Smooth muscle cell (in vitro differentiated cells): ENCODE results near the gene RBMS2. TPM values are rescaled to one million over a fixed set of nuclear protein-coding genes. Genes with fewer than 3 reads are reported as not detected.

Experiments used
- DNase-seq: peaks from one replicate; lab custom pipeline; 2025; ENCODE audit not compliant: unreplicated experiment; lab: John Stamatoyannopoulos, UW
- H2AFZ ChIP-seq: fragments of 200-600 bp; sonication (generic); 2 replicates; pipeline ENCODE4 v1.6.0; 2016; ENCODE audit warnings: antibody characterized with exemption, low read depth, mild to moderate bottlenecking
- H3F3A ChIP-seq: fragments of 200-600 bp; sonication (generic); 2 replicates; pipeline ENCODE4 v1.6.0; 2017; ENCODE audit warnings: antibody characterized with exemption, low read depth
- H3K27ac ChIP-seq: fragments of 200-600 bp; sonication (generic); 2 replicates; pipeline ENCODE4 v1.5.1; 2016; ENCODE audit warnings: low read depth, mild to moderate bottlenecking
- H3K27me3 ChIP-seq: fragments of 200-600 bp; sonication (generic); 2 replicates; pipeline ENCODE4 v1.6.1; 2016; ENCODE audit warnings: low read depth, mild to moderate bottlenecking
- H3K36me3 ChIP-seq: fragments of 200-600 bp; sonication (generic); 2 replicates; pipeline ENCODE4 v1.5.1; 2016; ENCODE audit warnings: low read depth
- H3K4me1 ChIP-seq: fragments of 200-600 bp; sonication (generic); 2 replicates; pipeline ENCODE4 v1.5.1; 2016; ENCODE audit warnings: low read depth
- H3K4me2 ChIP-seq: fragments of 200-600 bp; sonication (generic); 2 replicates; pipeline ENCODE4 v1.6.0; 2016; ENCODE audit warnings: mild to moderate bottlenecking
- H3K4me3 ChIP-seq: fragments of 200-600 bp; sonication (generic); 2 replicates; pipeline ENCODE4 v1.5.1; 2016; ENCODE audit warnings: mild to moderate bottlenecking
- H3K79me2 ChIP-seq: fragments of 200-600 bp; sonication (generic); 2 replicates; pipeline ENCODE4 v1.6.0; 2016; ENCODE audit warnings: low read depth, mild to moderate bottlenecking
- H3K9ac ChIP-seq: fragments of 200-600 bp; sonication (generic); 2 replicates; pipeline ENCODE4 v1.6.0; 2016; ENCODE audit warnings: low read depth
- H3K9me3 ChIP-seq: fragments of 200-600 bp; sonication (generic); replicated peaks from 2 replicates; pipeline ENCODE4 v1.5.1; 2016; ENCODE audit warnings: low read depth
- H4K20me1 ChIP-seq: fragments of 200-600 bp; sonication (generic); 2 replicates; pipeline ENCODE4 v1.6.0; 2016; ENCODE audit warnings: low read depth
- CTCF ChIP-seq: fragments of 200-600 bp; sonication (generic); IDR thresholded peaks from 2 replicates; pipeline ENCODE4 v1.5.1; 2017; ENCODE audit warnings: borderline replicate concordance, mild to moderate bottlenecking, antibody characterized with exemption; ENCODE audit not compliant: insufficient read depth, poor library complexity, severe bottlenecking
- WGBS: methylation state at CpG from one replicate; pipeline ENCODE4 v1.1.7; 2016; ENCODE audit warnings: low lambda C conversion rate; 5-methylcytosine and 5-hydroxymethylcytosine counted together
- polyA plus RNA-seq: library from polyadenylated mRNA; unstranded; fragments of >200 nt; fragmentation: Nextera tagmentation; extraction: Ambion mirVana; gene quantifications from 2 replicates; pipeline ENCODE4 v1.2.1, GENCODE V29; 2016
- total RNA-seq: library from RNA; depleted of rRNA; stranded (reverse); fragments of >200 nt; gene quantifications from 2 replicates; pipeline ENCODE4 v1.2.3, GENCODE V29; 2014

RBMS2 gene
- total and polyA plus RNA-seq, 2 experiments from 2014 or later: 16.8 to 20.6 TPM

DNA sequence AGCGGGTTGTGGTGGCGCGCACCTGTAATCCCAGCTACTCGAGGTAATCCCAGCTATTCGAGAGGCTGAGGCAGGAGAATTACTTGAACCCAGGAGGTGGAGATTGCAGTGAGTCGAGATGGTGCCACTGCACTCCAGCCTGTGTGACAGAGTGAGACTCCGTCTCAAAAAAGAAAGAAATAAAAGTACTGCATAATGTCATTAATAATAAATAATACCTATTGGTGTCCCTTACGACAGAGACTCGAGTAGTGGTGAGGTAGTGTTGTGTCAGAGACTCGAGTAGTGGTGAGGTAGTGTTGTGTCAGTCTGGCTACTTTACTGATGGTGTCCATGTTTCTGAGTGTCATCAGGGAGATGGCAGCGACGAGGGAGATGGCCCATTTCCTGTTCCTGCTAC lies 34.9 kb upstream of the RBMS2 start:
- no peak overlapping the region for H2AFZ ChIP-seq
- no peaks in the 10 kb centered on the region for H3K79me2 ChIP-seq
- no peaks in the 10 kb centered on the region for H3K36me3 ChIP-seq
- no peak overlapping the region for H3K4me3 ChIP-seq
- H3K9me3 ChIP-seq: no peaks in the 10 kb centered on the region
- H3F3A ChIP-seq: no peaks in the 10 kb centered on the region
- 81% methylated on average over 12 of the region's 12 CpGs for WGBS
- peaks cover 63% of the 10 kb centered on the region for H3K27me3 ChIP-seq
- no peak for DNase-seq
- H3K27ac ChIP-seq: no peak overlapping the region
- TF ChIP-seq CTCF: no peak
- no peaks in the 10 kb centered on the region for H4K20me1 ChIP-seq
- no peaks in the 10 kb centered on the region for H3K4me1 ChIP-seq
- H3K4me2 ChIP-seq: no peak overlapping the region
- H3K9ac ChIP-seq: no peak overlapping the region

GRCh38 chr12:56487448-56488040 lies 34.1 kb upstream of the RBMS2 start:
- Histone ChIP-seq H3F3A (no peaks in the 10 kb centered on the region), H3K9me3 (no peaks in the 10 kb centered on the region), H3K27ac (no peak overlapping the region), H2AFZ (peak overlapping the region; percentile 7), H3K9ac (no peak overlapping the region), H3K4me1 (no peaks in the 10 kb centered on the region), H3K36me3 (no peaks in the 10 kb centered on the region), H4K20me1 (no peaks in the 10 kb centered on the region), H3K79me2 (no peaks in the 10 kb centered on the region), H3K4me3 (peak overlapping the region; percentile 52), H3K4me2 (peak overlapping the region; percentile 82), H3K27me3 (peaks cover 65% of the 10 kb centered on the region)
- TF ChIP-seq CTCF: no peak
- DNase-seq: no peak
- 7% methylated on average over 44 of the region's 44 CpGs for WGBS

DNA sequence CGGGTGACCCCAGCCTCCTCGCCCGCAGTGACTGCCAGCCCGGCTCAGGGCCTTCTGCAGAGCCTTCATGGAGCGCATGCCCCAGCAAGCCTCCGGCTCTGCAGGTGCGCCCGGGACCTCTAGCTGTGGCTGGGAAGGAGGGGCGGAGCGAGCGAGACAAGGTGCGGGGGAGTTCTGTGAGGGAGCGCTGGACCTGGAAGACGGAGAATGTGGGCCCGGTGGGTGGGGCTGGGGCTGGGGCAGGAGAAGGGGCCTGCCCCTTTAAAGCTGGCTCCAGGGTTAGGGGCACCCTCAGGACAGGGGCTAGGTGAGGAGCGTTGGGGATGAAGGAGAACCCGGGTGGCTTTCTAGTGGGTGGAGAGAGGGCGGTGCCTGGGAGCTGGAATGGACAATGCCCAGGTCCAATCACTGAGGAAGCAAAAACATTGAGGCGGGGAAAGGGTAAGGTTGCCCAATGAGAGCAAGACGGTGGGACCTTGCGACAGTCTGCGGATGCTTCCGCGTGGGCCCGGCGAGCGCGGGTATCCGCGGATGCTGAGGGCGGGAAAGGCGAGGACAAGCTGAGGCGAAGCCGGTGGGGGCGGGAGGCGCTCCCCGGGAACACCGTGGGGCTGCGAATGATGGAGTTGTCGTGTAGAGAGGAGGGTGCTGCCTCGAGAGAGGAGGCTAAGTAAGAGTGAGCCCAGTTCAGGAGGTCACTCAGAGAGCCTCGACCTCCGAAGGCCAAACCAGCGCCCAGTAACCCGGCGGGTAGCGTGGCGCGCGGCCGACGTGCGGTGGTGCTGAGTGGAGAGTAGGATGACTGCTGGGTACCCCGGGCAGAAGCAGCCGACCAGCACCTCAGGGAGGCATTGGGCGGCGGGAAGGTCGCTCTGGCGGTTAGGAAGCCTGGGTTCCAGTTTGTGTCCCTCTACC lies 33.3 kb upstream of the RBMS2 start, which contains the start of gene GLS2:
TSS of gene GLS2 (minus strand) at position 121 of the 915 bp plus-strand sequence. CDS start at position 78, 43 bp downstream.
- DNase-seq: no peak
- peak within 1 kb of the TSS; percentile 82 for H3K4me2 ChIP-seq
- no peaks in the 10 kb centered on the region for H3K4me1 ChIP-seq
- no peak for TF ChIP-seq CTCF
- no peaks in the 10 kb centered on the region for H3F3A ChIP-seq
- H3K27me3 ChIP-seq: peaks cover 65% of the 10 kb centered on the region
- 32% methylated on average over 56 of the region's 59 CpGs for WGBS
- H4K20me1 ChIP-seq: no peaks in the 10 kb centered on the region
- no peaks in the 10 kb centered on the region for H3K9me3 ChIP-seq
- H3K27ac ChIP-seq: no peak within 1 kb of the TSS
- no peak within 1 kb of the TSS for H3K9ac ChIP-seq
- peak within 1 kb of the TSS; percentile 52 for H3K4me3 ChIP-seq
- H2AFZ ChIP-seq: peak within 1 kb of the TSS; percentile 7
- no peaks in the 10 kb centered on the region for H3K79me2 ChIP-seq
- H3K36me3 ChIP-seq: no peaks in the 10 kb centered on the region
